Prostate gland (tissue), 1 donor: ENCODE results near the gene FUCA2.

Source experiments
- POLR2A ChIP-seq: fragments of 450-650 bp; IDR thresholded peaks from one replicate; pipeline ENCODE4 v1.6.1; 2016; ENCODE audit warnings: antibody characterized with exemption, mild to moderate bottlenecking
- POLR2AphosphoS5 ChIP-seq: sonication (generic); formaldehyde crosslinking; IDR thresholded peaks from one replicate; pipeline ENCODE4 v1.6.1; 2017; ENCODE audit warnings: antibody characterized with exemption

DNA sequence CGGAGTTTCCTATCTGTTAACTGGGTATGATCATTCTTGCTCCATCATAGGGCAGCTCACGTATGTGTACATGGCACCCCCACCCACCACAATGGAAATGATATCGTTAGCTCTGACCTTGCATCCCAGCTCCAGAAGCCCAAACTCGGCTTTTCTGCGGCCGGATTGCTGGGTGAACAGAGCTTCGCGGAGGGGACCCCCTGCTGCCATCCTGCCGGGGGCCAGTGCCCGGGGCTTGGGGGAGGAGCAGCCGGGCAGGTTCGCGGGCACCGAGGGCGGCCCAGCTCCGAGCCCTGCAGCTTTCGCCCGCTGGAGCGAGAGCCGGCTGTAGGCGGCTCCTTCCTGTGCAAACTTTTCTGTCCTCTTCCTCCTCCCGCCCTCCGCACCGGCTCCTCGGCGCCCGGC is 24.9 kb upstream of the FUCA2 start:
- TF ChIP-seq POLR2A (no peak), POLR2AphosphoS5 (no peak)
